HepG2 (cell line): Measurements from ENCODE around the gene PIGL. TPM values are rescaled to one million over a fixed set of nuclear protein-coding genes. Genes with fewer than 3 reads are reported as not detected.

Experiments
- AGO2 ChIP-seq: fragments of 200-400 bp; formaldehyde crosslinking; optimal IDR thresholded peaks from 2 replicates; pipeline ENCODE3; 2017; ENCODE audit warnings: mild to moderate bottlenecking, low read depth, low read length, moderate library complexity
- ARNT2 ChIP-seq: sonication (generic); formaldehyde crosslinking; IDR thresholded peaks from 2 replicates; pipeline ENCODE4 v1.8.0; 2022; ENCODE audit warnings: mild to moderate bottlenecking, low read depth, missing genetic modification reagents, moderate library complexity
- CEBPB ChIP-seq: IDR thresholded peaks from 2 replicates; pipeline ENCODE4 v1.6.1; 2011; ENCODE audit warnings: low read depth, low read length, improper control_type of control experiment, borderline replicate concordance
- KDM2A ChIP-seq: sonication (generic); formaldehyde crosslinking; IDR thresholded peaks from 2 replicates; pipeline ENCODE4 v1.4.0; 2020; ENCODE audit warnings: low read depth, missing genetic modification reagents, borderline replicate concordance
- KDM4B ChIP-seq: sonication (generic); formaldehyde crosslinking; IDR thresholded peaks from 2 replicates; pipeline ENCODE4 v1.4.0; 2020; ENCODE audit warnings: missing genetic modification reagents
- MAFG ChIP-seq: sonication (generic); formaldehyde crosslinking; IDR thresholded peaks from 2 replicates; pipeline ENCODE4 v1.5.1; 2020; ENCODE audit warnings: mild to moderate bottlenecking, missing genetic modification reagents
- MAX ChIP-seq: IDR thresholded peaks from 2 replicates; pipeline ENCODE4 v1.6.1; 2012; ENCODE audit warnings: inconsistent platforms
- MXD1 ChIP-seq: sonication (generic); formaldehyde crosslinking; IDR thresholded peaks from 2 replicates; pipeline ENCODE4 v1.4.0; 2020; ENCODE audit warnings: mild to moderate bottlenecking, missing genetic modification reagents
- PAWR ChIP-seq: sonication (generic); formaldehyde crosslinking; IDR thresholded peaks from 2 replicates; pipeline ENCODE4 v1.4.0; 2020; ENCODE audit warnings: missing genetic modification reagents, mild to moderate bottlenecking, borderline replicate concordance
- PCBP2 ChIP-seq: fragments of 200-400 bp; formaldehyde crosslinking; optimal IDR thresholded peaks from 2 replicates; pipeline ENCODE3; 2018; ENCODE audit warnings: low read length, low read depth; ENCODE audit not compliant: poor library complexity, severe bottlenecking
- RBM22 ChIP-seq: fragments of 200-400 bp; formaldehyde crosslinking; optimal IDR thresholded peaks from 2 replicates; pipeline ENCODE3; 2017; ENCODE audit warnings: mild to moderate bottlenecking, low read length, moderate library complexity
- SKI ChIP-seq: fragments of 450-650 bp; IDR thresholded peaks from one replicate; pipeline ENCODE4 v1.6.1; 2018; ENCODE audit warnings: mild to moderate bottlenecking; ENCODE audit not compliant: partially characterized antibody
- TRAFD1 ChIP-seq: sonication (generic); formaldehyde crosslinking; IDR thresholded peaks from 2 replicates; pipeline ENCODE4 v1.5.1; 2020; ENCODE audit warnings: missing genetic modification reagents, mild to moderate bottlenecking, borderline replicate concordance
- ZC3H13 ChIP-seq: sonication (generic); formaldehyde crosslinking; IDR thresholded peaks from 2 replicates; pipeline ENCODE4 v1.8.1; 2023; ENCODE audit warnings: mild to moderate bottlenecking, missing genetic modification reagents, moderate library complexity
- ZNF225 ChIP-seq: sonication (generic); formaldehyde crosslinking; IDR thresholded peaks from 2 replicates; pipeline ENCODE4 v1.4.0; 2020; ENCODE audit warnings: mild to moderate bottlenecking, missing genetic modification reagents
- ZNF263 ChIP-seq: sonication (generic); formaldehyde crosslinking; IDR thresholded peaks from 2 replicates; pipeline ENCODE4 v1.4.0; 2020; ENCODE audit warnings: missing genetic modification reagents
- ZNF547 ChIP-seq: sonication (generic); formaldehyde crosslinking; IDR thresholded peaks from 2 replicates; pipeline ENCODE4 v1.5.1; 2020; ENCODE audit warnings: mild to moderate bottlenecking, missing genetic modification reagents
- polyA plus RNA-seq, 8 experiments: library from polyadenylated mRNA; depleted of rRNA in 3 of 8; stranded (reverse) in 7 of 8; unstranded in 1 of 8; fragments of >200 nt; fragmentation: Illumina TruSeq in 4 of 8; extraction: Trizol in 4 of 8; gene quantifications; 2 replicates each; pipeline versions ENCODE4 v1.2.1 to v1.2.3, GENCODE V29; 2011 to 2016; ENCODE audit warnings: low read depth in 4 of 8, missing spikeins in 1 of 8, mixed read lengths in 1 of 8; ENCODE audit not compliant: insufficient read depth in 1 of 8
- total RNA-seq, 5 experiments: library from RNA; depleted of rRNA; stranded (reverse); fragments of >200 nt; fragmentation: Illumina TruSeq; extraction: Trizol; gene quantifications; 2 replicates each; pipeline ENCODE4 v1.2.3, GENCODE V29; 2016; ENCODE audit warnings: low read depth in 1 of 5
- TF ChIP-seq, protein P1 (sequence below), 2 experiments: sonication (generic) in 1 of 2; formaldehyde crosslinking in 1 of 2; IDR thresholded peaks; 2 replicates each; pipeline versions ENCODE4 v1.5.1 to v1.6.1; 2011 to 2020; ENCODE audit warnings: borderline replicate concordance in 1 of 2, low read depth in 1 of 2, low read length in 1 of 2, mild to moderate bottlenecking in 1 of 2, missing genetic modification reagents in 1 of 2, moderate library complexity in 1 of 2

Gene PIGL
- total and polyA plus RNA-seq, 2 of the 13 experiments (the other 11 are each of a cell fraction or from before 2014, with no cell fraction given) = 28.5 to 63.8 TPM

DNA sequence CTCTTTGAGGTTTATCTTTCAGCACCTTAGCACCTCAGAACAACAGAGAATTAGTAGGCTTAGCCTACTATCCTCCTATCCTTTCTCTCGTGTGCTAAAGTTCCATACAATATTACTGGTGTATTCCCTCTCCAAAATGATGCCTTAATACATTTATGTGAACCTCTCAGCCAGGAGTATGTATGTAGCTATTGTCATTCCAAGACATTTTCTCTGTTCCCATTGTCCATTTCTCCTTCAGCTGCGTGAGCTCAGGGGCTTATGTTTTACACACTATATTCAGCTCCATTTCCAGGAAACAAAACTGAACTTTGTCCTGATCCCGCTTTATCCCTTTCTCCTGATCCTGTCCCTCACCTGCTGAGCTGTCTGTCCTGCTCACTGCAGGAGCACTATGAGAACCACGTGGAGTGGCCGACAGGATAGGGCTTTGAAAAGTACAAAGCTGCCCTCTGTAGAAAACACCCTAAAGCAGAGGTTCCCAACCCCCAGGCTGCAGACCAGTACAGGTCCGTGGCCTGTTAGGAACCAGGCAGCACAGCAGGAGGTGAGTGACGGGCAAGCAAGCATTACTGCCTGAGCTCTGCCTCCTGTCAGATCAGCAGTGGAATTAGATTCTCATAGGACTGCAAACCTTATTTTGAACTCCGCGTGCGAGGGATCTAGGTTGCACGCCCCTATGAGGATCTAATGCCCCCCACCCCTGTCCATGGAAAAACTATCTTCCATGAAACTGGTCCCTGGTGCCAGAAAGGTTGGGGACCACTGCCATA lies 80.5 kb downstream of the PIGL start (continued):
- TF ChIP-seq TRAFD1 (CRISPR knock-in tag) (0 out of 2 replicates have a peak, but pooled peaks have one; percentile 23), KDM2A (CRISPR knock-in tag) (peak; percentile 20; the same call in 1 of the 2 replicates), MXD1 (peak; percentile 70), MAX (peak; percentile 88), RBM22 (peak; percentile 68), PCBP2 (no peak), ZNF225 (CRISPR knock-in tag) (no peak), KDM4B (CRISPR knock-in tag) (no peak; the same call in 1 of the 2 replicates), ZNF263 (peak; percentile 80), ZNF547 (CRISPR knock-in tag) (no peak), MAFG (CRISPR knock-in tag) (no peak), CEBPB (no peak), PAWR (CRISPR knock-in tag) (no peak), SKI (no peak), ARNT2 (CRISPR knock-in tag) (no peak; the same call in 1 of the 2 replicates), AGO2 (no peak), ZC3H13 (CRISPR knock-in tag) (no peak)
- TF ChIP-seq, protein P1, sequence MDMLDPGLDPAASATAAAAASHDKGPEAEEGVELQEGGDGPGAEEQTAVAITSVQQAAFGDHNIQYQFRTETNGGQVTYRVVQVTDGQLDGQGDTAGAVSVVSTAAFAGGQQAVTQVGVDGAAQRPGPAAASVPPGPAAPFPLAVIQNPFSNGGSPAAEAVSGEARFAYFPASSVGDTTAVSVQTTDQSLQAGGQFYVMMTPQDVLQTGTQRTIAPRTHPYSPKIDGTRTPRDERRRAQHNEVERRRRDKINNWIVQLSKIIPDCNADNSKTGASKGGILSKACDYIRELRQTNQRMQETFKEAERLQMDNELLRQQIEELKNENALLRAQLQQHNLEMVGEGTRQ (IDR thresholded peaks at IDR 0.05; ENCODE audit: low read depth, low read length) = no peak
- TF ChIP-seq, protein P1 (CRISPR knock-in tag; IDR thresholded peaks at IDR 0.05; ENCODE audit: borderline replicate concordance) = no peak
